ENCODE results near the gene MYO9B.

The MYO9B gene

DNA sequence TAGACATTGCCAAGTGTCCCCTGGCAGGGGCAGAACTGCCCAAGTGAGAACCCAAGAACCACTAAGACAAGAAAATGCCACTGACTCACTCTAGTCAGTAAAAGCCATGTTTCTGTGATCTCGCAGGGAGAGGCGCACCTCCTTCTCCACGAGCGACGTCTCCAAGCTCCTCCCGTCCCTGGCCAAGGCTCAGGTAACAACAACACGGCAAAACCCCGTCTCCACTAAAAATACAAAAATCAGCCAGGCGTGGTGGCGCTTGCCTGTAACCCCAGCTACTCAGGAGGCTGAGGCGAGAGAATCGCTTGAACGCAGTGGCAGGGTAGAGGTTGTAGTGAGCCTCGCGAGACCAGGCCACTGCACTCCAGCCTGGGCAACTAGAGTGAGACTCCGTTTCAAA is 122.1 kb downstream of the MYO9B start:
- no peak overlapping the region for H3K4me3 ChIP-seq
- H3K27ac ChIP-seq = no peak overlapping the region

- no peak overlapping the region for H3K4me3 ChIP-seq
- H3K27ac ChIP-seq = no peak overlapping the region
Measured at GRCh38 chr19:17200408-17201079, 125.0 kb downstream of the MYO9B start.

DNA sequence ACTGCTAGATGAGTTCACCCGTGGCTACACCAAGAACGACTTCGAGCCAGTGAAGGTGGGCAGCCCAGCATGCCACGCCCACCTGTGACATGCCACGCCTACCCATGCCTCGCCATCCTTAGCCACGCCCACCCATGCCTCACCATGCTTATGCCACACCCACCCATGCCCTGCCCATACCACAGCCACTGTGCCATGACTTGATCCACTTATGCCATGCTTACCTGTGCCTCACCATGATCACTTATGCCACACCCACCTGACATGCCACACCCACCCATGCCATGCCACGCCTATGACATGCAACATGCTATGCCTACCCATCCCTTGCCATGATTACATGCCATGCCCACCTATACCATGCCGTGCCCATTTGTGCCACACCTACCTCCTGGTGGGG is 126.7 kb downstream of the MYO9B start:
- Histone ChIP-seq H3K27ac (no peak overlapping the region), H3K4me3 (no peak overlapping the region)

- H3K27ac ChIP-seq = no peak overlapping the region
- no peak overlapping the region for H3K4me3 ChIP-seq
Measured at GRCh38 chr19:17202713-17203112, 127.1 kb downstream of the MYO9B start.

- Histone ChIP-seq H3K4me3 (no peak overlapping the region), H3K27ac (no peak overlapping the region)
Measured at GRCh38 chr19:17205237-17206140, 129.9 kb downstream of the MYO9B start.

GRCh38 chr19:17206736-17207581 is 131.4 kb downstream of the MYO9B start:
- Histone ChIP-seq H3K27ac (no peak overlapping the region), H3K4me3 (no peak overlapping the region)

- Histone ChIP-seq H3K4me3 (no peak overlapping the region), H3K27ac (no peak overlapping the region)
Measured at GRCh38 chr19:17209126-17210036, 133.8 kb downstream of the MYO9B start.

DNA sequence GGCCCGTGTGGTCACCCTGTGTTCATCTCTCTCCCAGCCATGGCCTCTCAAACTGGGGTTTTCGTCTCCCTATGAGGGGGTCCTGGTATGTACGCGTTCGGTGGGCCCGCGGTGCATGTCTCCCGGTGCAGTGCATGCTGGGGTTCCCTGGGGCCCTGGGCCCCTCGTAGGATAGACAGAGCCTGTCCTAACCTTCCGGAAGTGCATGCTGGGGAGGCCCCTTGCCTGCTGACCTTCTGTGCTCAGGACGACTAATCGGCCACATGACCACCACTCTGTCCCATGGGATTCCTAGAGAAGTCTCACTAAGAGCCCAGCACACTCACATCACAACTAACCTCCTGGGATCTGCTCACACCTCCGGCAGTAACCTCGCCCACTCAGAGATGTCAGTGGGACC is 134.7 kb downstream of the MYO9B start:
- Histone ChIP-seq H3K27ac (no peak overlapping the region), H3K4me3 (no peak overlapping the region)

- no peak overlapping the region for H3K4me3 ChIP-seq
- no peak overlapping the region for H3K27ac ChIP-seq
Measured at GRCh38 chr19:17211547-17212446, 136.2 kb downstream of the MYO9B start.

GRCh38 chr19:17213334-17213733 is 137.8 kb downstream of the MYO9B start:
- H3K27ac ChIP-seq = no peak overlapping the region
- H3K4me3 ChIP-seq = no peak overlapping the region

DNA sequence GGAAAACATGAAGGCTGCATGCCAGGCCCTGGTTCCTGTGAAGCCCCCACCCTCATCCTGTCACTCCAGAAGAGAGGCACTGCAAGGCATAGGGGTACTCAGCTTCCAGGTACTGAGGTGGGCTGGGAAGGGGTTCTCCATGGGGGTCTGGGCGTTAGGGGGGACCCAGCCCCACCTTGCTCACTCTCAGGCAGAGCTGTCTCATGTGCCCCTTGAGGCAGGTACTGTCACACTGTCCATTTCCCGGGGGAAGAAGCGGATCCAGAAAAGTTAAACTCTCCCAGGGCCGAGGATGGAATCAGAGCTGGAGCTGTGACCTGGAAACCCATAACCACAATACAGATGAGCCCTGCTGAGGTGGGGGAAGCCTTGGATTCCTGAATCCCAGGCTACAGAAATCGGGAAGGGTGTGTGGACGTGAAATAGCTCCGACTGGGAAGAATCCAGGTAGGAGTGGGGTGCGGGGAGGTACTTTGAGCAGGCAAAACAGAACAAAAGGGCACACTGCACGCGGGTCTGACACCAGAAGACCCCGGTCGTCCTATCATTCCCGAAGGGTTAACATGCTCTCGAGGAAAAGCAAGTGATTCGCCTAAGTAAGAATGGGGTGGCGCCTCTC is 139.0 kb downstream of the MYO9B start:
- H3K27ac ChIP-seq = peak overlapping the region; percentile 67 to 98 (median 94)
- peak overlapping the region; percentile 47 to 68 (median 55) for H3K4me3 ChIP-seq

- Histone ChIP-seq H3K27ac (peak within 1 kb of the TSS; percentile 67 to 98 (median 94)), H3K4me3 (peak within 1 kb of the TSS; percentile 47 to 68 (median 55))
Measured at GRCh38 chr19:17215127-17215971, 139.8 kb downstream of the MYO9B start, which contains the start of gene USE1. Gene USE1 (plus strand): TSS chr19:17215357. CDS start chr19:17215406, 49 bp downstream.

DNA sequence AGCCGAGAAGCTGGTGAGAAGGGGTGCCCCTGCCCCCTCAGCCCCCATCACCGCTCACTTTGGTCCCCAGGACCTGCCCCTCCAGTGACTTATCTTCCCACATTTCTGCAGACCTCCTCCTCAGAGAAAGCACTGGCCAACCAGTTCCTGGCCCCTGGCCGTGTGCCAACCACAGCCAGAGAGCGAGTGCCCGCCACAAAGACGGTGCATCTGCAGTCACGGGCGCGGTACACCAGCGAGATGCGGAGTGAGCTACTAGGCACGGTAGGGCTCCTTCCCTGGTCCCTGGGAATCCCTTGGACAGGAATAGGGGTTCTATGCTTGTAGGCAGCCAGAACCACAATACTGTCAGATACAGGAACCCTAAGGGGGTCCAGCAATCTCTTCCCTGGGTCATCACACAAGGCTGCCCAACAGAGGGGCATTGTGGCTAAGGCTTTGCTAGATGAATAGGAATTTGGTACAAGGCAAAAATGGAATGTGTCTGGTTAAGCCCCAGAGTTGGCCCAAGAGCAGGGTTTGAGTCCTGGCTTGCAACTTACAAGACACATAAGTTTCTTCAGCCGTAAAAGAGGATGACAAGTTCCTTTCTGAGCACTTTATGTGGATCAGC is 140.6 kb downstream of the MYO9B start:
- H3K4me3 ChIP-seq = peak overlapping the region in 5 of 7 experiments; percentile 51 to 68 (median 60)
- peak overlapping the region in 8 of 21 experiments; percentile 89 to 97 (median 94) for H3K27ac ChIP-seq

GRCh38 chr19:17219286-17219685 is 143.7 kb downstream of the MYO9B start:
- no peak overlapping the region for H3K4me3 ChIP-seq
- H3K27ac ChIP-seq = no peak overlapping the region

GRCh38 chr19:17220207-17220758 is 144.7 kb downstream of the MYO9B start:
- Histone ChIP-seq H3K4me3 (no peak overlapping the region), H3K27ac (no peak overlapping the region)

- Histone ChIP-seq H3K4me3 (no peak overlapping the region), H3K27ac (no peak overlapping the region)
Measured at GRCh38 chr19:17225053-17225452, 149.5 kb downstream of the MYO9B start.
